Inflammatory macrophage treated with lipopolysaccharide for 1 hour (primary cell): ENCODE data around the gene CD81.
A peak's percentile ranks its signal among the peaks of the same experiment; 100 is the strongest.

Experiments used
- DNase-seq, 2 donors: peaks; one replicate each; pipeline ENCODE4 v3.0.0-alpha.2; 2020 to 2022

The CD81 gene

GRCh38 chr11:2377511-2378443 is 667 bp downstream of the CD81 start:
- DNase-seq, result peak in 1 of 2 donors; percentile 39

- no peak for DNase-seq
Measured at GRCh38 chr11:2378527-2379210, 1.6 kb downstream of the CD81 start.

- DNase-seq, result no peak
Measured at GRCh38 chr11:2379466-2380174, 2.5 kb downstream of the CD81 start.

GRCh38 chr11:2380396-2380795 is 3.3 kb downstream of the CD81 start:
- no peak for DNase-seq

GRCh38 chr11:2380807-2381350 is 3.8 kb downstream of the CD81 start:
- DNase-seq, result peak; percentile 95 to 97

GRCh38 chr11:2381494-2382128 is 4.5 kb downstream of the CD81 start:
- no peak for DNase-seq

GRCh38 chr11:2382129-2382517 is 5.0 kb downstream of the CD81 start:
- peak in 1 of 2 donors; percentile 12 for DNase-seq

- peak in 1 of 2 donors; percentile 8 for DNase-seq
Measured at GRCh38 chr11:2382936-2383851, 6.1 kb downstream of the CD81 start.

- no peak for DNase-seq
Measured at GRCh38 chr11:2383852-2384804, 7.0 kb downstream of the CD81 start.

- no peak for DNase-seq
Measured at GRCh38 chr11:2385156-2386151, 8.3 kb downstream of the CD81 start.

GRCh38 chr11:2386591-2386990 is 9.5 kb downstream of the CD81 start:
- DNase-seq, result no peak

GRCh38 chr11:2387266-2387987 is 10.3 kb downstream of the CD81 start:
- DNase-seq, result no peak

- no peak for DNase-seq
Measured at GRCh38 chr11:2388431-2389376, 11.6 kb downstream of the CD81 start.

- DNase-seq, result no peak
Measured at GRCh38 chr11:2389377-2390026, 12.4 kb downstream of the CD81 start.

GRCh38 chr11:2390091-2390724 is 13.1 kb downstream of the CD81 start:
- DNase-seq, result no peak

- DNase-seq, result no peak
Measured at GRCh38 chr11:2390725-2391151, 13.6 kb downstream of the CD81 start.
